Measurements from ENCODE around the gene MFSD8. TPM values are rescaled to one million over a fixed set of nuclear protein-coding genes. Genes with fewer than 3 reads are reported as not detected.

The MFSD8 gene
- total RNA-seq, 1 experiment from 2014 or later = 17.6 TPM

- CTCF ChIA-PET = no interaction called here
- ATAC-seq (no peak), DNase-seq (ENCODE audit: low spot score) (no peak)
- TF ChIP-seq MXD4 (CRISPR knock-in tag; IDR thresholded peaks at IDR 0.05; ENCODE audit: borderline replicate concordance) = no peak
- TF ChIP-seq ZNF121 (CRISPR knock-in tag; IDR thresholded peaks at IDR 0.05) = no peak
- TF ChIP-seq IRF2 (CRISPR knock-in tag; IDR thresholded peaks at IDR 0.05; ENCODE audit: borderline replicate concordance, low read depth) = no peak
- TF ChIP-seq ZSCAN18 (CRISPR knock-in tag; IDR thresholded peaks at IDR 0.05) = no peak
- TF ChIP-seq, protein P1, sequence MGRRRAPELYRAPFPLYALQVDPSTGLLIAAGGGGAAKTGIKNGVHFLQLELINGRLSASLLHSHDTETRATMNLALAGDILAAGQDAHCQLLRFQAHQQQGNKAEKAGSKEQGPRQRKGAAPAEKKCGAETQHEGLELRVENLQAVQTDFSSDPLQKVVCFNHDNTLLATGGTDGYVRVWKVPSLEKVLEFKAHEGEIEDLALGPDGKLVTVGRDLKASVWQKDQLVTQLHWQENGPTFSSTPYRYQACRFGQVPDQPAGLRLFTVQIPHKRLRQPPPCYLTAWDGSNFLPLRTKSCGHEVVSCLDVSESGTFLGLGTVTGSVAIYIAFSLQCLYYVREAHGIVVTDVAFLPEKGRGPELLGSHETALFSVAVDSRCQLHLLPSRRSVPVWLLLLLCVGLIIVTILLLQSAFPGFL (CRISPR knock-in tag; IDR thresholded peaks at IDR 0.05; ENCODE audit: borderline replicate concordance) = no peak
- no peak for TF ChIP-seq HMGA2 (CRISPR knock-in tag; IDR thresholded peaks at IDR 0.05)
- Mint-ChIP-seq H3K4me3 (no peak overlapping the region), H3K9me3 (no peaks in the 10 kb centered on the region), H3K4me1 (no peaks in the 10 kb centered on the region), H3K27me3 (ENCODE audit: low read depth) (no peaks in the 10 kb centered on the region), H3K27ac (no peak overlapping the region), H3K36me3 (peaks cover 5% of the 10 kb centered on the region; the same call in 1 of the 2 replicates)
- POLR2A ChIA-PET = no interaction called here
These were observed 7.9 kb downstream of the MFSD8 start for GRCh38 chr4:127957105-127957504.

DNA sequence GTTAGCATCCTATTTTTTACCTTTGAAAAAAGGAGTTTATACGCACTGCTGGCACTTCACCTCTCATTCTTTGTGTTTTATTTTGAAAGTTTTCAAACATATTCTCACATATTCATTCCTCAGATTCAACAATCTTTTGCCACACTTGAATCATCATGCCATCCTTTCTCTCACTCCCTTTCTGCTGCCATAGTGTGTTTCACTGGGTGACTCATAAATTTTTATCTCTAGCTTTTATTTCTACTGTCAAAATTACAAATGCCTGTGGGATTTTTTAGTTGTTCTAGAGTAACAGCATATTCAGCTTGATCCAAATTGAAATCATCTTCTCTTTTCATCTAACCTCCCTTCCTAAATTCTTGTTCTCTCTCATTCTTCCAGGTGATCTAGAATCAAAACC, 28.0 kb downstream of the MFSD8 start:
- DNase-seq (ENCODE audit: low spot score) (no peak), ATAC-seq (no peak)
- ChIA-PET CTCF (no interaction called here), POLR2A (no interaction called here)
- H3K27me3 Mint-ChIP-seq (ENCODE audit: low read depth) = no peaks in the 10 kb centered on the region
- H3K4me3 Mint-ChIP-seq = no peak overlapping the region
- no peaks in the 10 kb centered on the region for H3K4me1 Mint-ChIP-seq
- no peaks in the 10 kb centered on the region for H3K9me3 Mint-ChIP-seq
- H3K36me3 Mint-ChIP-seq = peaks cover 5% of the 10 kb centered on the region
- TF ChIP-seq, protein P2, sequence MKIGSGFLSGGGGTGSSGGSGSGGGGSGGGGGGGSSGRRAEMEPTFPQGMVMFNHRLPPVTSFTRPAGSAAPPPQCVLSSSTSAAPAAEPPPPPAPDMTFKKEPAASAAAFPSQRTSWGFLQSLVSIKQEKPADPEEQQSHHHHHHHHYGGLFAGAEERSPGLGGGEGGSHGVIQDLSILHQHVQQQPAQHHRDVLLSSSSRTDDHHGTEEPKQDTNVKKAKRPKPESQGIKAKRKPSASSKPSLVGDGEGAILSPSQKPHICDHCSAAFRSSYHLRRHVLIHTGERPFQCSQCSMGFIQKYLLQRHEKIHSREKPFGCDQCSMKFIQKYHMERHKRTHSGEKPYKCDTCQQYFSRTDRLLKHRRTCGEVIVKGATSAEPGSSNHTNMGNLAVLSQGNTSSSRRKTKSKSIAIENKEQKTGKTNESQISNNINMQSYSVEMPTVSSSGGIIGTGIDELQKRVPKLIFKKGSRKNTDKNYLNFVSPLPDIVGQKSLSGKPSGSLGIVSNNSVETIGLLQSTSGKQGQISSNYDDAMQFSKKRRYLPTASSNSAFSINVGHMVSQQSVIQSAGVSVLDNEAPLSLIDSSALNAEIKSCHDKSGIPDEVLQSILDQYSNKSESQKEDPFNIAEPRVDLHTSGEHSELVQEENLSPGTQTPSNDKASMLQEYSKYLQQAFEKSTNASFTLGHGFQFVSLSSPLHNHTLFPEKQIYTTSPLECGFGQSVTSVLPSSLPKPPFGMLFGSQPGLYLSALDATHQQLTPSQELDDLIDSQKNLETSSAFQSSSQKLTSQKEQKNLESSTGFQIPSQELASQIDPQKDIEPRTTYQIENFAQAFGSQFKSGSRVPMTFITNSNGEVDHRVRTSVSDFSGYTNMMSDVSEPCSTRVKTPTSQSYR (CRISPR knock-in tag; IDR thresholded peaks at IDR 0.05) = no peak
- no peak for TF ChIP-seq ZNF512 (CRISPR knock-in tag; IDR thresholded peaks at IDR 0.05; ENCODE audit: borderline replicate concordance)
- TF ChIP-seq ZNF138 (CRISPR knock-in tag; conservative IDR thresholded peaks at IDR 0.05) = no peak
- TF ChIP-seq TEAD1 (CRISPR knock-in tag; IDR thresholded peaks at IDR 0.05) = no peak
- TF ChIP-seq, protein P3, sequence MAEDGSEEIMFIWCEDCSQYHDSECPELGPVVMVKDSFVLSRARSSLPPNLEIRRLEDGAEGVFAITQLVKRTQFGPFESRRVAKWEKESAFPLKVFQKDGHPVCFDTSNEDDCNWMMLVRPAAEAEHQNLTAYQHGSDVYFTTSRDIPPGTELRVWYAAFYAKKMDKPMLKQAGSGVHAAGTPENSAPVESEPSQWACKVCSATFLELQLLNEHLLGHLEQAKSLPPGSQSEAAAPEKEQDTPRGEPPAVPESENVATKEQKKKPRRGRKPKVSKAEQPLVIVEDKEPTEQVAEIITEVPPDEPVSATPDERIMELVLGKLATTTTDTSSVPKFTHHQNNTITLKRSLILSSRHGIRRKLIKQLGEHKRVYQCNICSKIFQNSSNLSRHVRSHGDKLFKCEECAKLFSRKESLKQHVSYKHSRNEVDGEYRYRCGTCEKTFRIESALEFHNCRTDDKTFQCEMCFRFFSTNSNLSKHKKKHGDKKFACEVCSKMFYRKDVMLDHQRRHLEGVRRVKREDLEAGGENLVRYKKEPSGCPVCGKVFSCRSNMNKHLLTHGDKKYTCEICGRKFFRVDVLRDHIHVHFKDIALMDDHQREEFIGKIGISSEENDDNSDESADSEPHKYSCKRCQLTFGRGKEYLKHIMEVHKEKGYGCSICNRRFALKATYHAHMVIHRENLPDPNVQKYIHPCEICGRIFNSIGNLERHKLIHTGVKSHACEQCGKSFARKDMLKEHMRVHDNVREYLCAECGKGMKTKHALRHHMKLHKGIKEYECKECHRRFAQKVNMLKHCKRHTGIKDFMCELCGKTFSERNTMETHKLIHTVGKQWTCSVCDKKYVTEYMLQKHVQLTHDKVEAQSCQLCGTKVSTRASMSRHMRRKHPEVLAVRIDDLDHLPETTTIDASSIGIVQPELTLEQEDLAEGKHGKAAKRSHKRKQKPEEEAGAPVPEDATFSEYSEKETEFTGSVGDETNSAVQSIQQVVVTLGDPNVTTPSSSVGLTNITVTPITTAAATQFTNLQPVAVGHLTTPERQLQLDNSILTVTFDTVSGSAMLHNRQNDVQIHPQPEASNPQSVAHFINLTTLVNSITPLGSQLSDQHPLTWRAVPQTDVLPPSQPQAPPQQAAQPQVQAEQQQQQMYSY (CRISPR knock-in tag; IDR thresholded peaks at IDR 0.05) = no peak
- TF ChIP-seq E2F5 (CRISPR knock-in tag; IDR thresholded peaks at IDR 0.05) = no peak
- no peak for TF ChIP-seq MXD4 (CRISPR knock-in tag; IDR thresholded peaks at IDR 0.05; ENCODE audit: borderline replicate concordance)
- no peak for TF ChIP-seq IRF2 (CRISPR knock-in tag; IDR thresholded peaks at IDR 0.05; ENCODE audit: borderline replicate concordance, low read depth)
- TF ChIP-seq, protein P4, sequence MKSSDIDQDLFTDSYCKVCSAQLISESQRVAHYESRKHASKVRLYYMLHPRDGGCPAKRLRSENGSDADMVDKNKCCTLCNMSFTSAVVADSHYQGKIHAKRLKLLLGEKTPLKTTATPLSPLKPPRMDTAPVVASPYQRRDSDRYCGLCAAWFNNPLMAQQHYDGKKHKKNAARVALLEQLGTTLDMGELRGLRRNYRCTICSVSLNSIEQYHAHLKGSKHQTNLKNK (CRISPR knock-in tag; IDR thresholded peaks at IDR 0.05) = no peak
- no peak for TF ChIP-seq MYBL2 (CRISPR knock-in tag; IDR thresholded peaks at IDR 0.05)
- H3K27ac Mint-ChIP-seq = peak overlapping the region; percentile 1; the same call in 1 of the 2 replicates

Data from WTC11 (cell line).